Type B pancreatic cell (in vitro differentiated cells): ENCODE measurements around the gene TOM1. TPM values are rescaled to one million over a fixed set of nuclear protein-coding genes. Genes with fewer than 3 reads are reported as not detected.

Experiments
- DNase-seq: peaks from one replicate; pipeline ENCODE4 v3.0.0; 2021; ENCODE audit warnings: mixed read lengths; ENCODE audit not compliant: unreplicated experiment; ENCODE audit errors: extremely low spot score
- H3K27ac Mint-ChIP-seq: 2 replicates; pipeline ENCODE4 v1.8.0; 2021; ENCODE audit warnings: mild to moderate bottlenecking, mixed read lengths
- H3K27me3 Mint-ChIP-seq: 2 replicates; pipeline ENCODE4 v1.8.0; 2021; ENCODE audit warnings: mixed read lengths
- H3K36me3 Mint-ChIP-seq: 2 replicates; pipeline ENCODE4 v1.8.0; 2021; ENCODE audit warnings: mixed read lengths
- H3K4me1 Mint-ChIP-seq: one replicate; pipeline ENCODE4 v1.8.0; 2021; ENCODE audit warnings: mixed read lengths; ENCODE audit not compliant: unreplicated experiment
- H3K4me3 Mint-ChIP-seq: 2 replicates; pipeline ENCODE4 v1.8.0; 2021; ENCODE audit warnings: mild to moderate bottlenecking, mixed read lengths
- H3K9me3 Mint-ChIP-seq: 2 replicates; pipeline ENCODE4 v1.8.0; 2021; ENCODE audit warnings: mixed read lengths
- total RNA-seq: library from RNA; stranded (reverse); gene quantifications from 2 replicates; pipeline ENCODE4 v1.2.1, GENCODE V29; 2021; ENCODE audit warnings: low replicate concordance
- TF ChIP-seq, protein P1 (sequence below): fragments of 200-600 bp; sonication (generic); conservative IDR thresholded peaks from 2 replicates; pipeline ENCODE4 v1.5.0; 2021; ENCODE audit warnings: antibody characterized with exemption, mild to moderate bottlenecking

TOM1 gene
- total RNA-seq, 1 donor from 2014 or later: 37.6 TPM

GRCh38 chr22:35313311-35314121 is 13.8 kb downstream of the TOM1 start:
- H3K4me3 Mint-ChIP-seq: no peak overlapping the region
- no peaks in the 10 kb centered on the region for H3K27me3 Mint-ChIP-seq
- no peaks in the 10 kb centered on the region for H3K9me3 Mint-ChIP-seq
- H3K36me3 Mint-ChIP-seq: no peaks in the 10 kb centered on the region
- peaks cover 33% of the 10 kb centered on the region for H3K4me1 Mint-ChIP-seq
- TF ChIP-seq, protein P1, sequence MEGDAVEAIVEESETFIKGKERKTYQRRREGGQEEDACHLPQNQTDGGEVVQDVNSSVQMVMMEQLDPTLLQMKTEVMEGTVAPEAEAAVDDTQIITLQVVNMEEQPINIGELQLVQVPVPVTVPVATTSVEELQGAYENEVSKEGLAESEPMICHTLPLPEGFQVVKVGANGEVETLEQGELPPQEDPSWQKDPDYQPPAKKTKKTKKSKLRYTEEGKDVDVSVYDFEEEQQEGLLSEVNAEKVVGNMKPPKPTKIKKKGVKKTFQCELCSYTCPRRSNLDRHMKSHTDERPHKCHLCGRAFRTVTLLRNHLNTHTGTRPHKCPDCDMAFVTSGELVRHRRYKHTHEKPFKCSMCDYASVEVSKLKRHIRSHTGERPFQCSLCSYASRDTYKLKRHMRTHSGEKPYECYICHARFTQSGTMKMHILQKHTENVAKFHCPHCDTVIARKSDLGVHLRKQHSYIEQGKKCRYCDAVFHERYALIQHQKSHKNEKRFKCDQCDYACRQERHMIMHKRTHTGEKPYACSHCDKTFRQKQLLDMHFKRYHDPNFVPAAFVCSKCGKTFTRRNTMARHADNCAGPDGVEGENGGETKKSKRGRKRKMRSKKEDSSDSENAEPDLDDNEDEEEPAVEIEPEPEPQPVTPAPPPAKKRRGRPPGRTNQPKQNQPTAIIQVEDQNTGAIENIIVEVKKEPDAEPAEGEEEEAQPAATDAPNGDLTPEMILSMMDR: no peak
- no peak for DNase-seq
- H3K27ac Mint-ChIP-seq: peak overlapping the region; percentile 47

- H3K9me3 Mint-ChIP-seq: no peaks in the 10 kb centered on the region
- TF ChIP-seq, protein P1: no peak
- no peak for DNase-seq
- no peak overlapping the region for H3K4me3 Mint-ChIP-seq
- H3K36me3 Mint-ChIP-seq: no peaks in the 10 kb centered on the region
- peak overlapping the region; percentile 24 for H3K27ac Mint-ChIP-seq
- peaks cover 33% of the 10 kb centered on the region for H3K4me1 Mint-ChIP-seq
- H3K27me3 Mint-ChIP-seq: no peaks in the 10 kb centered on the region
These were observed 14.7 kb downstream of the TOM1 start for GRCh38 chr22:35314161-35314942.

- Mint-ChIP-seq H3K27me3 (no peaks in the 10 kb centered on the region), H3K4me1 (peaks cover 33% of the 10 kb centered on the region), H3K36me3 (no peaks in the 10 kb centered on the region), H3K4me3 (no peak overlapping the region), H3K9me3 (no peaks in the 10 kb centered on the region), H3K27ac (peak overlapping the region; percentile 51)
- DNase-seq: no peak
- TF ChIP-seq, protein P1: no peak
These were observed 15.6 kb downstream of the TOM1 start for GRCh38 chr22:35315141-35315854.

DNA sequence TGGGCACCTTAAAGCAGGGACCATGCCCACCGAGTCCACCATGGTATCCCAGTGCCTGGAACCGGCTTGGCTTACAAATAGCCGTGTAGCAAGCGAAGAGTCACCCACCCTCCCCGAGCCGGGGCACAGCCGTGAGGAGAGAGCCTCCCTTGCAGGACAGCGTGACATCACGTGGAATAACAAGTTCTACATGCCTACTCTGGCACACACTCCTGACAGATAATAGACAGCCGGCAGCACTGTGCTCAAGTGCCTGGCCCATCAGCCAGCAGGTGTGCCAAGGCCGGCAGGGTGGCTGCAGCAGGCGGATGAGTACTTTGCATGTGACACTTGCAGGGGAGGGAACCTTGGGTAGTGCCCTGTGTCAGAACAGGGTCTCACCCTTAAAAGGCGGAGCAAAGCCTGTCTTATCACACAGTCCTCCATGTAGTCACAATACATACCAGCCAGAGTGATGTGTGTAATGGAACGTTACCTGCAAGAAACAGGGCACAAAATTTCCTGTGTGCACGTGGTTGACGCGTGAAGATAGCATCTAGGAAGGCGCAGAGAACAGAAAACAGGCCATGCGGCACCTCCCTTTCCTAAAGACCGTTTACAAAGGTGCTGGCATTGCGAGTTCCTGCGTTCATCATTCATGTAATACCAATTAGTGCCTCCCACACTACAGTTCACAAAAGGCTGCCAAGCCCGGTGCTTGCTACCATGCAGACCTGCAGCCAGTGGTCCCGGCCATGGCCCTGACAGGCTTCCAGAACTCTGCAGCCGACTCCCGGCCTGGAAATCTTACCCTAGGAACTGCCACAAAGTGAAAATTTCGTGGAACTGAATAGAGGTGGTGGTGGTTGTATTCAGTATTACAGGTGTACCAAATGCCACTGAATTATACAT is 16.4 kb downstream of the TOM1 start:
- Mint-ChIP-seq H3K4me3 (no peak overlapping the region), H3K36me3 (no peaks in the 10 kb centered on the region), H3K9me3 (no peaks in the 10 kb centered on the region), H3K27ac (peak overlapping the region; percentile 51), H3K4me1 (peaks cover 25% of the 10 kb centered on the region), H3K27me3 (no peaks in the 10 kb centered on the region)
- TF ChIP-seq, protein P1: no peak
- DNase-seq: no peak

DNA sequence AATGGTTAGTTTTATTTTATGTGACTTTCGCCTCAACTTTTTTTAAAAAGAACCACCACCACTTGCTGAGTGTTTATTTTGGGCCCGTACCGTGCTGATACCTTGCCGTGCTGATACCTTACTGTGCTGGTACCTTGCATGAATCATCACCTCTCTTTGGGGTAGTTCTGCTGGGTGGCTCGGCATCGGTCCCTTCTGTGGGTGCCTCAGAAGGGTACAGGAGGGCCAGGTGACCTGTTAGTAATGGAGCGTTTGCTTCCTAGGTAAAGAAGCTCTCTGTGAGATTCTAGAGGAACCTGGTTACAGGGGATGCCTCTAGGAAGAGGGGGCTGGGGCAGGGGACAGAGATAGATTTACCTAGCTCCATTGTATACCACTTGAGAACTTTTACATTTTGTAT is 17.1 kb downstream of the TOM1 start:
- Mint-ChIP-seq H3K27ac (no peak overlapping the region), H3K36me3 (peaks cover 3% of the 10 kb centered on the region), H3K4me3 (no peak overlapping the region), H3K4me1 (peaks cover 19% of the 10 kb centered on the region), H3K9me3 (no peaks in the 10 kb centered on the region), H3K27me3 (no peaks in the 10 kb centered on the region)
- TF ChIP-seq, protein P1: no peak
- no peak for DNase-seq
